Stimulated activated CD8-positive, alpha-beta memory T cell treated with anti-CD3 and anti-CD28 coated beads, Interleukin-4, amount 100 ng/mL, for 4 hours (primary cell): ENCODE results near the gene EPDR1.

Source experiments
- DNase-seq, 2 donors: peaks; one replicate each; pipeline ENCODE4 v3.0.0-alpha.2; 2020; ENCODE audit warnings: low read depth in 2 of 2, low spot score in 1 of 2

EPDR1 gene

DNA sequence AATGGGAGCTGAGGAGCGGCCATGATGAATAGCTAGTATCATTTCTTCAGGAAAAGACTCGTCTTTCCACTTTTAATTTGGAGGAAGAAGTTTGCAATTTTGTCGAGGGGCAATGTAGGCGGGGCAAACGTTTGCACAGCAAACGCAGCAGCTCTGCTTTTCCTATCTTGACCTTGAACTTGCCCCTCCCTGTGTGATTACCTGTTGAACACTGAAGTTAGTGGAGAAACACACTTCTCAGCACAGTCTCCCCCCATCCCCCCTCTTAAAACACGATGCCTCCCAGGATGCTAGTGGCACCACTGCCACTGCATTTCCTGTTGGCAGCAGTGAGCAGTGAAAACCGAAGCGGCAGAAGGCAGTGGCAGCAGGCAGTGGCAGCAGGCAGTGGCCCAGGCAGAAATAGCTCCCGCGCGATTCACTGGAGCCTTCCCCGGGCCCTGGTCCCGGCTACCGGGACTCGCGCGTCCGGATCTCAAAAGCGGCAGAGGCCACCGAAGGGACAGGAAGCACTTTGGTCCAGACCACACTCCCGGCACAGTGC, at the start of gene EPDR1:
EPDR1 (plus strand) TSS at position 336 of the 544 bp plus-strand sequence. CDS start 300 bp downstream, outside the sequence.
- no peak for DNase-seq

DNA sequence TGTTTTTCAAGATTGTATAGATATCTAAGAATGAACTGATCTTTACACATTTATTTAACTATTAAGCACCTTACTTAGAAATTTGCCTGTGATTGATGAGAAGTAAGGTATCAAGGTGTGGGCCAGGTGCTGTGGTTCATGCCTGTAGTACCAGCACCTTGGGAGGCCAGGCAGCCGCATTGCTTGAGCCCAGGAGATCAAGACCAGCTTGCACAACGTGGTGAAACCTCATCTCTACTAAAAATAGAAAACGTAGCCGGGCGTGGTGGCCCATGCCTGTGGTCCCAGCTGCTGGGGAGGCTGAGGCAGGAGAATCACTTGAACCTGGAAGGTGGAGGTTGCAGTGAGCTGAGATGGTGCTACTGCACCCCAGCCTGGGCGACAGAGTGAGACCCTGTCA, 38.4 kb upstream of the EPDR1 start:
- DNase-seq = no peak

DNA sequence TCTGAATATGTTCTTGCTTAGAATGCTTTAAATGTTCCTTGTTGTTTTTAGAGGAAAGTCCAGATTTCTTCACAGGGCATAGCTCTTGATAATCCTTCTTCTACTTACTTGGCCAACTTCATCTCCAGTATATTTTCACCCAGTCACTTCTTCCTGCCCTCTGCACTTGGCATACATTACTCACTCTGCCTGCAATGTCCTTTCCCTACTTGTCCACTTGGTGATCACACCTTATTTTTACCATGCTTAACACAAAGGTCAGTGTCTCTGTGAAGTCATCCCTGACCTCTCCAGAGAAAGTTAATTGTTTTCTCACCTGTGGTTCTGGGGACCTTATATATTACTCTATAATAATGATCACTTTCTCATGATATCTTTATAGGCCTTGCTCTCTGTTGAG, 27.1 kb upstream of the EPDR1 start:
- no peak for DNase-seq

GRCh38 chr7:37894671-37895070, 25.8 kb upstream of the EPDR1 start:
- no peak for DNase-seq

DNA sequence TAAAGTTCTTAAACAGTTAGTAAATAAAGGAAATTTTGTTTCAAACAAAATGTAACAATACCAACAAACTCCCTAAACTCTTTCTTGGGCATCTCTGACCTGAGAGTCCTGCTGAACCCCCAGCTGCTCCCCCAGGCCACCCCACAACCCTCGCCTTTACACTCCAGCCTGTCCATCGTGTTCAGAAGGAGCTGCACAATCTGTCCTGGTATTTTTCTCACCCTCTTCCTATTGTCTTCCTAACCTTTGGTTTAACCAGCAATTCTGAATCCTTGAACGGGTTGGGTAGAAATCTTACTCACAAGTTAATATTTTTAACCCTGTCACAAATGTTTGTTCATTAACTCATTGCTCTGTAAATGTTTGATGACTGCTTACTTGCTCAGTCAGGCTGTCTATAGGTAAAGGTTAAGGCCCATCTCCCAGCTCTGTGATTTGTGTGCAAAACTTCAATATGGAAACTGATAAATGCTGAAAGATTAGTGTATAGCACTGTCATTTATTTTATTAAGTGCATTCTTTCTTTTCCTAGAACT, 20.7 kb upstream of the EPDR1 start:
- no peak for DNase-seq

- DNase-seq = no peak
These were observed 19.1 kb upstream of the EPDR1 start for GRCh38 chr7:37901236-37901827.

DNA sequence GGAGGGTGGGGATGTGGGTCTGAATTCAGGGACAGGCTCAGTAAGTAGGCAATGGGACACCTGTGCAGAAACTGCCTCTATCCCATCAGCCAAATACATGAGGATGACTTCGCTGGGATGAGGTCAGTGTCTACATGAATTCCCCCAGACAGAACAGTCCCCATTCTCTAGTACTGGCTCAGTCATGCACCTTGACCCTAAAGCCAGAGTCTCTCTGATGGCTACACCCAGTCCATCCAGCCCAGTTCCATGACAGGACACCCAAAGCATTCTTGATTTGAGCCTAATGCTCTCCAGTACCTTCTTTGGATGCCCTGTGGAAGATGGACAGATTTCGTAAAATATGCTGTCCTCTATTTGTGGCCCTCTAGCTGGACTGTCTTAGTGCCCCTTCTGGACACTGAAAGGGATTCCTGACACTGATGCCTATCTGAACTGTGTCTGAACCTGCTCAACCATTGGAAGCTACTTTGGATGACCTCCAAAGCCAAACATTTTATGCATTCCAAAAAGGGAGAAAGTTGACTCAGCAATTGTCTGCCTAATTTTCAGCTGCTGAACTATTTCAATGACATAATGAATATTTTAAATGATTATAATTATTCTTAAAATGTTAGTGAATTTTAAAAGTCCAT, 18.4 kb upstream of the EPDR1 start:
- no peak for DNase-seq

- DNase-seq = no peak
These were observed 12.1 kb upstream of the EPDR1 start for GRCh38 chr7:37908221-37908788.

DNA sequence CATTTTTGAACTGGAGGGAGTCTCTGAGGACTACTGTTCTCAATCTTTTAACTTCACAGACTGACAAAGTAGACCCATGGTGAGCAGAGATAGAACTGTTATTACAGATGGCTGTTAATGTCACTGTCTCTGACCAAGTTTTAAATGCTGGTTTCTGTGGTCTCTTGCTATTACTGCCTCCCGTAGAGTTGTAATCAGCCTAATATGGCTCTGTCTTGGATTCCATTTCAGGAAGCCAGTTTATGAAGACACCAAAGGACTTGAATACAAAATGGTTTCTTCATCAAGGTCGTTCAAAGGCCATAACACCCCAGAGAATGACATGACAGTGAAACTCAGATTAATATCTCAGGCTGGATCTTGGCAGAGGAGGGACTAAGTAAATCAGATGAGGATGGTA, 7.7 kb upstream of the EPDR1 start:
- no peak for DNase-seq

GRCh38 chr7:37915438-37915837, 5.0 kb upstream of the EPDR1 start:
- no peak for DNase-seq

DNA sequence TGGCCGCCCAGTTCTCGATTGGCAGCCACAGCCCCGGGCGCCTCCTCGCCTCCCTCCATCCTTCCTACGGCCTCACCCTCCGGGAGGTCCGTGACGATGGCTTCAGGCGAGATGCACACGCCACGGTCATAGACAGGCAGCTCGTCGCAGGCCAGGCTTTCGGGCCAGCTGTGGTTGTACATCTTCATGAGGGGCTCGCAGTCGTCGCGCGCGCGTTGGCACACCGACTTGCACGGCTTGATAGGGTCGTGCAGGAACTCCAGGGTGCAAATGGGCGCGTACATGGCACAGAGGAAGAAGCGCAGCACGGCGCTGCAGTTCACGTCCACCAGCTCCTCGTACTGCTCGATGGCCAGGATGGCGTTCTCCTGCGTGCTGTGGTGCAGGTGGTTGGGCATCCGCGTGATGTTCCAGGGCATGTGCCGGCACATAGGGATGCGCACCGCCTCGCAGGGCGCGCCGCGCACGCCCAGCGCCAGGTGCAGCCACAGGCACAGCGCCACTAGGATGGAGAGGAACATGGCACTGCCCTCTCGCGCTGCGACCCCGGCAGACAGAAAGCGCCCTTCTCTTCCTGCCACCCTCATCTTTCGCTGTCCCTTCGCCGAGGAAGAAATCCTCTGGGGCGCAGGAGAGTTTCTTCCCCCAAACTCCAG, 4.3 kb upstream of the EPDR1 start:
- no peak for DNase-seq

- DNase-seq = no peak
These were observed 3.5 kb upstream of the EPDR1 start, which contains the start of gene SFRP4 for GRCh38 chr7:37916673-37917660. Gene SFRP4 (minus strand): TSS chr7:37916817. CDS start chr7:37916537, 280 bp downstream.

- no peak for DNase-seq
These were observed 1.9 kb upstream of the EPDR1 start for GRCh38 chr7:37918526-37918925.

DNA sequence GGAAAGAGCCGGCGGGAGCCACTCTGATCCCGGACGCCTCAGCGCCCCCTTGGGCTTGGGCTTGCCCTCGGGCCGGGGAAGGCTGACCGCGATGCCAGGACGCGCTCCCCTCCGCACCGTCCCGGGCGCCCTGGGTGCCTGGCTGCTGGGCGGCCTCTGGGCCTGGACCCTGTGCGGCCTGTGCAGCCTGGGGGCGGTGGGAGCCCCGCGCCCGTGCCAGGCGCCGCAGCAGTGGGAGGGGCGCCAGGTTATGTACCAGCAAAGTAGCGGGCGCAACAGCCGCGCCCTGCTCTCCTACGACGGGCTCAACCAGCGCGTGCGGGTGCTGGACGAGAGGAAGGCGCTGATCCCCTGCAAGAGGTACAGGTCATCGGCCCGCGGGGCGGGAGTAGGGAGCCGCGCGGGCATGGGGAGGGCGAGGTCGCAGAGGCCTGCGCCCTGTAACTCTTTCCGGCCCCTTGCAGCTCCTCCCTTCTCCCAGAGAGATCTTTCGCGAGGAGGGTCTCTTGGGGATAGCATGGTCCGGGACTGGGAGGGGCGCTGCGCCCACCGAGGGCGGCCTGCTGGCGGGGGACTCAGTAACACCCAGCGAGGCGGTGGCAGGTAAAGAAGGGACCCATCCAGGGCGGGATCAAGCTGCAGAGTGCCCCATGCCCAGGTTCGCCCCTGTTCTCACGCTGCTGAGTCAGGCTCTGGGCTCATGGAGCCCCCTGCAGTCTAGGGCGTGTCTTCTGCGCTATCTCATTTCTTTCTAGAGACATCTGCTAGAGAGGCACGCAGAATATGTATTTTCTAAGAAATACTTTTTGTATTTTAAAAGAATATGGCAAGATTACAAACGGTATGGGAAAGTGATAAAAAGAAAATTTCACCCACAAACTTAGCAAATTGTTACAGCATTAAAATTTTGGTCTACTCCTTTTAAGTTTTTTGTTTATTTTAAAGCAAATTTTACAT, 687 bp downstream of the EPDR1 start:
- no peak for DNase-seq

DNA sequence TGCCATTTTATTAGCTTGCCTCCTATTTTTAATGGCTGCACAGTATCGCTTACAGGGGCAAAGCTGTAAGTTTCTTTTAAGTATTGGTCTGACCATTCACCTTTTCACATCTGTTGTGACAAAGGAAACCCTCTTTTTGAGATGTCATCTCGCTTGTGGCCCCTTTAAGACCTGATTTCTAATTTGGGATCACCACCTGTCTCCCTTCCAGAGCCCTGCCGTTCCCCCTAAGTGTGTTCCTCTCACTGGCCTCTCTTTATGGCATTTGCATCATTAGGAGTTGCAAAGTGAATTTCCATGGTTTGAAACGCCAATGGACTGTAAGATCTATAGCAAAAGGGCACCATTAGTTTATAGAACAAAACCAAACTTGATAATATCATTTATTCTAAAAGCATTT, 1.4 kb downstream of the EPDR1 start:
- DNase-seq = no peak

- no peak for DNase-seq
These were observed 3.6 kb downstream of the EPDR1 start for GRCh38 chr7:37923996-37924395.

DNA sequence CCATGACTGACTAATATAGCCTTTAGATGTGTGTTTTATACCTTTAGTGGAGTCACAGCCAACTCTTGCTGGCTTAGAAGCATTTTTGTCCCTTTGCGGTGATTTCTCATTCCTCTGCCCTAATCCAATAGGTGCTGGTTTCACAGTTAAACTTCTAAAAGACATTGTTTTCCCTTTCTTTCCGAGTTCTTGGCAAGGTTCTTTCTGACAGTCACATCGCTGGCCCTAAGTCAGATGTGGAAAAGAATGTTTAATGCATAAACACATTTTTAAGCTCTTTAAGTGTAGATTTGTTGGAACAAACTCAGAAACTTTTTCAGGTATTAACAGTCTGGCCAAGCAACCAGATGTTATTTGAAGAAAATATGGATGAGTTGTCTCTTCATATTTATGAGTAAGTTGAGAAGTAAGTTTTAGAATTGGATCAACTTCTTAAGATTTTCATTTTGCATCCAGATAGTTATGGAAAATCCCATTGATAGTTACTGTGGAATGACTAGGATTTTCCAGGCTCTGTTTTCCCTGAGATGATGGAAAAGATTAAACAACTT, 4.1 kb downstream of the EPDR1 start:
- DNase-seq = no peak

DNA sequence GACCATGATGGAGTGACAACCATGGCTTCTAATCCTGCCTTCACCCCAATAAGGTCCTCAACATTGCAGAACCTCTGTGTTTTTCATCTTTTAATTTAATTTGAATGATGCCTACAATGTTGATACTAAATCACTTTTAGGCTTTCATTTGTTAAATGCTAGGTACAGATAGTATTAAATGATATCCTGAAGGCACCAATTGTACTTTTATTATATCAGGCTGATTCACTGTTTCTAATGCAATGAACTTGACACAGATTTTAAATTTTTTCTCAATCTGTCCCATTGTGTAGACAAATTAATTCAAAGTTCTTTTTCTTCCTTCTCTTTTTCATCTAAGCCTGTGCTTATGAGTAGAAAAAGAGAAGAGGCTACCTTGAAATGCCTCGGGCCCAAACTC, 5.2 kb downstream of the EPDR1 start:
- no peak for DNase-seq
